VCaP (cell line): ENCODE results near the gene KLHL25.

Source experiments
- H3K27ac ChIP-seq: fragments of 450-650 bp; 2 replicates; pipeline ENCODE4 v1.5.1; 2017
- TF ChIP-seq, protein P1 (sequence below): fragments of 450-650 bp; conservative IDR thresholded peaks from 2 replicates; pipeline ENCODE4 v1.5.1; 2017; ENCODE audit warnings: mild to moderate bottlenecking, moderate library complexity

KLHL25 gene

DNA sequence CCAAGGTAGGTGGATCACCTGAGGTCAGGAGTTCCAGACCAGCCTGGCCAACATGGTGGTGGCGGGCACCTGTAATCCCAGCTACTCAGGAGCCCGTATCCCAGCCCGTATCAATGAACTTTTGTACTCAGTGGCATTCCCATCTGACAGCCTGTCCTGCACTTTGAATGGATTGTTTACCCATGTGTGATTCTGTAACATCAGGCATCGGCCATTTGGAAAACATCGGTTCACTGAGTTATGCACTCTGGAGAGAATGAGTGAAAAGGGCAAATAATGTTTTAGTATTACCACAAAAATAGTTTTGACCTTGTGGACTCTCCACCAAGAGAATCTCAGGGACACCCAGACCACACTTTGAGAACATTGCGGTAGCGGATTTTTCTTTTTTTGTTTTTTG is 13.6 kb downstream of the KLHL25 start:
- H3K27ac ChIP-seq = no peak overlapping the region
- TF ChIP-seq, protein P1, sequence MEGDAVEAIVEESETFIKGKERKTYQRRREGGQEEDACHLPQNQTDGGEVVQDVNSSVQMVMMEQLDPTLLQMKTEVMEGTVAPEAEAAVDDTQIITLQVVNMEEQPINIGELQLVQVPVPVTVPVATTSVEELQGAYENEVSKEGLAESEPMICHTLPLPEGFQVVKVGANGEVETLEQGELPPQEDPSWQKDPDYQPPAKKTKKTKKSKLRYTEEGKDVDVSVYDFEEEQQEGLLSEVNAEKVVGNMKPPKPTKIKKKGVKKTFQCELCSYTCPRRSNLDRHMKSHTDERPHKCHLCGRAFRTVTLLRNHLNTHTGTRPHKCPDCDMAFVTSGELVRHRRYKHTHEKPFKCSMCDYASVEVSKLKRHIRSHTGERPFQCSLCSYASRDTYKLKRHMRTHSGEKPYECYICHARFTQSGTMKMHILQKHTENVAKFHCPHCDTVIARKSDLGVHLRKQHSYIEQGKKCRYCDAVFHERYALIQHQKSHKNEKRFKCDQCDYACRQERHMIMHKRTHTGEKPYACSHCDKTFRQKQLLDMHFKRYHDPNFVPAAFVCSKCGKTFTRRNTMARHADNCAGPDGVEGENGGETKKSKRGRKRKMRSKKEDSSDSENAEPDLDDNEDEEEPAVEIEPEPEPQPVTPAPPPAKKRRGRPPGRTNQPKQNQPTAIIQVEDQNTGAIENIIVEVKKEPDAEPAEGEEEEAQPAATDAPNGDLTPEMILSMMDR = no peak

DNA sequence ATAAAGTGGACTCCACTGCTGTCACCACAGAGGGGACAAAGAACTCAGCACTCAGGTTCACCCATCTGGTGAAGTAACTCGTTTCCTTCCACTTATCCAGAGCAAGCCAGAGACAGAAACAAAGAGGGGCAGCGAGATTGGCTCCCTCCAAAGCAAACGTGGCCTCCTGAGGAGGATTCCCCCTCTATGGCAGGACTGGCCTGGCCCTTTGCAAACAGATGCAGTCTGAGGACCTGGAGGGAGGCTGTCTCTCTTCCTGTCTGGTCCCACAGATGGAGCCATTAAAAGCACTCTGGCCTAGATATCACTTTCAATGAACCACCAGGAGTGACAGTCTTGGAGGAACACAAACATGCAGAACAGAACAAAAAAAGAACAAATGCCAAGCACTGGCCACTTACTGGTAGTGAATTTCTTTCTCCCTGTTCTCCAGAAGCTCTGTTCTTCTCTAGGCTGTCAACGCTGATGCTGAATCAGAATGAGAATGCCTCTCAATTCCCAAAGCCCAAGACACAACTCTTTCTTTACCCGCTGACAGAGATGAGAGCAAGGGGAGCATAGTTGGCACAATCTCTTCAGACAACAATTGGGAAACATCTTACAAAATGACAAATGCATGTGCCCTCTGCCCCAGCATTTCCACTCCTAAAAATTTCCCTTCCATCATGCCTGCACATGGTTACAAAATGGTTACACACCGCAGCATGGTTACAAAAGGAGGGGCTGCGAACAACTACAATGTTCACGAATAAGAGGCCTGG is 14.3 kb downstream of the KLHL25 start:
- H3K27ac ChIP-seq = no peak overlapping the region
- TF ChIP-seq, protein P1 = no peak

DNA sequence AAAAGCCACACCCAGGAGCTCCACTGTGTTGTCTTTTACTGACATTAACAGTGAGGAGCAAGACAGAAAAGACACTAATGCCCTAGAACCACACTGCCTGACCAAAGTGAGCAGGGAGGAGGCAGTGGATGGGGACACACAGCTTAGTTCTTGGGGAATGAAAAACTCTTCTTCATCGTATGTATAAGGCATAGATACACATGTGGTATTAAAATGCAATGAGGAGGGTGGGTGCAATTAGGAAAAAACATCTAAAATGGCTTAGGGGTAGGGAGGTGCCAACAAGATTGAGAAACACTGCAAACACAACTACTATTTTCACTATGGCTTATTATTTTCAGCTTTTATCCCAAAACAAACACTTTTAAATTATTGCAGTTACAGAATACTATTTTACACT is 15.5 kb downstream of the KLHL25 start:
- TF ChIP-seq, protein P1 = no peak
- H3K27ac ChIP-seq = no peak overlapping the region

DNA sequence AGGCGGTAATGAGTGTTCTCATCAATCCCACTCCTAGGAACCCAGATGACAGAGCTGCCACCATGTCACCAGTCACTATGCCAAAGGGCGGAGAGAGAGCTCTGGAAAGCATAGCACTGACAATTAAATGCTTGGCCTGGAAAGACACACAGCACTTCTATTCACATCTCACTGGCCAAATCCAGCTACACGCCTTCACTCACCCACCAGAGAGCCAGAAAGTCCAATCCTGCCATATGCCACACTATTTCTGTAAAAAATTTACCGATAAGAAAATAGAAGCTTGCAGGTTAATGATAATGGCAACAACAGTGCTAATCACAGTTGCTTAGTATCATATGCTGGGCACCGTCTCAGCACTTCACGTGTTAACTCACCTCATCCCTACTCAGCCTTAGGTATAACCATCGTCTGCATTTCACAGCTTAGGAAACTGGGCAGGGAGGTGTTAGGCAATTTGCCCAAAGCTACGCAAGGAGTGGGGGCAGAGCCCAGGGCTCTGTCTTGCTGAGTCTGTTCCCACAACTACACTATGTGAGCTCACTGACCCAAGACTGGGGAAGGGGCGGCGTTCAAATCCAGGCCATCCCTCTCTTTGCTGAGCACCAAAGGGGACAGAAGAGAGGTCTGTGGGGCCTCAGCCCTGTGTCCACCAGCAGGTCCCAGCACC is 16.5 kb downstream of the KLHL25 start:
- no peak overlapping the region for H3K27ac ChIP-seq
- TF ChIP-seq, protein P1 = no peak

DNA sequence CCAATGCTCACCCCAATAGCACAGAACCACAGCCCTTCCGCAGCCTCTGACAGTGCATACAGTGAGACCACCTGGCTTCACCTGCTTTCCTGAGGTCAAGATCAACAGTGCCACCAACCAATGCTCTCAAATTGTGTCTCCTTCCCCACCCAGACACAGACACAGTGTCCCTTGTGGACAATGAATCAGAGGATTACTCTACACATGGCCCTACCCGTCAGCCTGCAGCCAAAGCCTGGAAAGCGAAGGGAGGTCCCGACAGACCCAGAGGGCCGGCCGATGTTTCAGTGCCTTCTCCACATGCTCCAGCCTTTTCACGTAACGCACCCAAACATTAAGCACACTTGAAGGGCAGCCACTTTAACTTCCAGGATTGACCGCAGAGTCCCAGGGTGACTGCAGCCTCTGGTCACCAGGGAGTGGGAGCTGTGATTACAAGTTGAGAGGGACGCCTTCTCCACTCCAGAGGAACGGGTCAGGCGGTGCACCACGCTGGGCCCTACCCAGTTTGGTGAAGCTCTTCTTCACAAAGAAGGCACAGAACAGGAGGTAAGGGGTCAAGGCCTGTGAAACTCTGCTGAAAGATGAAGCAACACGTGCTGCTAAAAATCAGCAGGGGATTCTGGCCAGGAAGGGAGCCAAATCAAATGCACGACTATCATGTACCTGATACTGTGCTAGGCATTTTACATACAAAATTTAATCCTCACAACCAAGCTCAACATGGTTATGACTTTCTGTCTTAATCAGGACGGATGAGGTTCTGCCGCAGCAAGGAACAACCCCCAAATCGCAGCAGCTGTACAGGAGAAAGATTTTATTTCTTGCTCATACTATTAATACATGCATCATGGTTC is 17.2 kb downstream of the KLHL25 start:
- H3K27ac ChIP-seq = no peak overlapping the region
- TF ChIP-seq, protein P1 = no peak

DNA sequence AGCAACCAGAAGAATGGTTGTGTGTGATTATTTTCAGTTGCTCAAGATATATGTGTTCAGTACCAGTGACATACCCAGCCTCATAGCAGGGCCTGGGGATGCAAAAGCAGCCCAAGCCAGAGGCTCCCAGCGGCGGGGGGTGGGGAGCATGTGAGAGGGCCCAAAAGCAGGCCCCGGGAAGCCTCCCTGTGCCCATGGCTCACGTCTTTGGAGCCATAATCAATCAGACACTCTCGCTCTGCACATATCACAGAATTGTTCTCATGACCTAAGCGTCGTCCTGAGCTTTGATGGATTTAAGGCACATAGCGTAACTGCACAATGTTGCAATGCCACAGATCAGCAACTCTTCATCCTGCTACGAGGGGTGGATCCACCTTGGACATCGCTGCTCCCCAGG is 20.8 kb downstream of the KLHL25 start:
- TF ChIP-seq, protein P1 = no peak
- no peak overlapping the region for H3K27ac ChIP-seq

DNA sequence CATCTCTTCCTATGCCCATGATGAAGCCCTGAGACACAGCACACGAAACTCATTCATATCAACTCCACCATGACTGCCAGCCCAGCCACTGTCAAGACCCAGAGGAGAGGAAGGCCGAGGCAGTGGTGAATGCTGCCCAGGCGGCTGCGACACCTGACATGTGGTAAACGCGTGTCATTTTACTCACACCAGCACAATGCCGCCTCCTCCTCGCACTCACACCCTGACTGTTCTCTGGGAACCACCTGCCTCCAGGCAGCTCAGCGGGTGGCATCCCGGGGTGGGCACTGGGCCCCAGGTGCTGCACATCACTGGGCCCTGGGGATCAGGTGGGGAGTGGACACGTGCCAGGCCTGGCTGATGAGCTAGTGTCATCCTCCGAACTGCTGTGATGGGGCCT is 21.5 kb downstream of the KLHL25 start:
- no peak overlapping the region for H3K27ac ChIP-seq
- TF ChIP-seq, protein P1 = no peak
